Measurements from ENCODE around the gene ADGRG4. TPM values are rescaled to one million over a fixed set of nuclear protein-coding genes. Genes with fewer than 3 reads are reported as not detected.

ADGRG4 gene
- total RNA-seq, 1 experiment from 2014 or later, result not detected

DNA sequence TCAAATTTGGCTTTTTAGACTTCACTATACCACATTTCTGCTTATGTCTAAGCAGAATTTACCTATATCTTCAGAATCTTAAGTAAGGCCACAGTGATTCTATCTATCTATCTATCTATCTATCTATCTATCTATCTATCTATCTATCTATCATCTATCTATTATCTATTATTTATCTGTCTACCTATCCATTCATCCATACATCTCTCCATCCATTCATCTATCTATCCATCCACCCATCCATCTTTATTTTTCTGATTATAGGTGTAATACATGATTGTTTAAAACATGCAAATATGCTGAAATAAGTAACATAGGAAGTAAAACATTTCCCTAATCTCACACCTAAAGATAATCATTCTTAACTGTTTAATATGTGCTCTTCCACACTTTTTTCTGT lies 18.8 kb downstream of the ADGRG4 start:
- no peaks in the 10 kb centered on the region for H3K27me3 ChIP-seq (ENCODE audit: low read length)
- DNase-seq (no peak), ATAC-seq (no peak)
- BruUV-seq (replicated peaks), result no TSS peak
- no peaks in the 10 kb centered on the region for H3K9me3 ChIP-seq (ENCODE audit: low read length)
- POLR2A ChIA-PET (ENCODE audit: unreplicated experiment), result no interaction called here
- no peaks in the 10 kb centered on the region for H4K20me1 ChIP-seq (ENCODE audit: low read length)
- H3K79me2 ChIP-seq (ENCODE audit: low read length), result no peaks in the 10 kb centered on the region
- no peak overlapping the region for H3K4me2 ChIP-seq (ENCODE audit: low read length)
- H3K9me2 ChIP-seq (replicated peaks; ENCODE audit: low read length), result no peaks in the 10 kb centered on the region
- H3K36me3 ChIP-seq (ENCODE audit: low read depth, low read length), result no peaks in the 10 kb centered on the region
- H2AFZ ChIP-seq (ENCODE audit: low read length), result no peak overlapping the region
- H3K4me3 ChIP-seq (ENCODE audit: low read length), result no peak overlapping the region
- intact Hi-C loops (cut with micrococcal nuclease), result no loop called here
- no peak overlapping the region for H3K9ac ChIP-seq (ENCODE audit: low read length)
- CTCF ChIA-PET, result no interaction called here
- H3F3A ChIP-seq (ENCODE audit: low read length, unreplicated experiment), result no peaks in the 10 kb centered on the region
- H3K4me1 ChIP-seq (ENCODE audit: insufficient read depth, low read length), result 0 out of 2 replicates have a peak, but pooled peaks cover 3% of the 10 kb centered on the region
- H3K27ac ChIP-seq (ENCODE audit: low read length), result no peak overlapping the region
- TF ChIP-seq EZH2 (IDR thresholded peaks at IDR 0.05; ENCODE audit: low read length, unreplicated experiment), result no peak

DNA sequence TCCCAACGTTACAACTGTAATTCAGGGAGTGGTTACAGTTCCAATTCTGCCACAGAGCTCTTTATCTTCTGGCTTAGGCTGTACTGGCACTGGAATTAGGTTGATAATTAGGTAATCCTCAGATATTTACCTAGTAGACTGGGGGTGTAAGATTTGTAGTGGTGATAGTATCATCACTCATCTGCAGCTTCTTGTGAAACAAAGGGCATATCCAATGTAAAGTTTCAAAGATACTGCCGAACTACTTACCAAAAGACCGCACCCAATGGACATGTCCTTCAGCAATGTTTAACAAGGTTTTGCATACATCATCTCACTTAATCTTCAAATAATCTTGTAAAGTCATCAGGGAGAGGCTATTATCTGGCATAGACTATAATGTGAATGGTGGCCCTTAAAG lies 20.8 kb downstream of the ADGRG4 start:
- H3F3A ChIP-seq (ENCODE audit: low read length, unreplicated experiment), result no peaks in the 10 kb centered on the region
- TF ChIP-seq EZH2phosphoT487 (IDR thresholded peaks at IDR 0.05; ENCODE audit: borderline replicate concordance, low read length) (no peak), EZH2 (IDR thresholded peaks at IDR 0.05; ENCODE audit: low read length, unreplicated experiment) (no peak), CTCF (conservative IDR thresholded peaks at IDR 0.05; ENCODE audit: low read depth, low read length) (no peak)
- intact Hi-C loops (cut with micrococcal nuclease), result no loop called here
- no peak overlapping the region for H3K4me3 ChIP-seq (ENCODE audit: low read length)
- no peak overlapping the region for H3K27ac ChIP-seq (ENCODE audit: low read length)
- H3K27me3 ChIP-seq (ENCODE audit: low read length), result no peaks in the 10 kb centered on the region
- H3K9me2 ChIP-seq (replicated peaks; ENCODE audit: low read length), result no peaks in the 10 kb centered on the region
- no peaks in the 10 kb centered on the region for H4K20me1 ChIP-seq (ENCODE audit: low read length)
- H3K36me3 ChIP-seq (ENCODE audit: low read depth, low read length), result no peaks in the 10 kb centered on the region
- no peak overlapping the region for H3K4me2 ChIP-seq (ENCODE audit: low read length)
- no TSS peak for BruUV-seq (replicated peaks)
- no peak for ATAC-seq
- DNase-seq, result no peak
- H3K9ac ChIP-seq (ENCODE audit: low read length), result no peak overlapping the region
- H3K4me1 ChIP-seq (ENCODE audit: insufficient read depth, low read length), result 0 out of 2 replicates have a peak, but pooled peaks cover 3% of the 10 kb centered on the region
- H3K79me2 ChIP-seq (ENCODE audit: low read length), result no peaks in the 10 kb centered on the region
- ChIA-PET POLR2A (ENCODE audit: unreplicated experiment) (no interaction called here), CTCF (no interaction called here)
- no peaks in the 10 kb centered on the region for H3K9me3 ChIP-seq (ENCODE audit: low read length)
- H2AFZ ChIP-seq (ENCODE audit: low read length), result no peak overlapping the region

- no peak overlapping the region for H3K9ac ChIP-seq (ENCODE audit: low read length)
- no peak for TF ChIP-seq CTCF (conservative IDR thresholded peaks at IDR 0.05; ENCODE audit: low read depth, low read length)
- TF ChIP-seq EZH2 (IDR thresholded peaks at IDR 0.05; ENCODE audit: low read length, unreplicated experiment), result no peak
- no peak for TF ChIP-seq EZH2phosphoT487 (IDR thresholded peaks at IDR 0.05; ENCODE audit: borderline replicate concordance, low read length)
- BruUV-seq (replicated peaks), result no TSS peak
- H3K4me2 ChIP-seq (ENCODE audit: low read length), result no peak overlapping the region
- no peak overlapping the region for H3K27ac ChIP-seq (ENCODE audit: low read length)
- intact Hi-C loops (cut with micrococcal nuclease), result no loop called here
- no peaks in the 10 kb centered on the region for H3F3A ChIP-seq (ENCODE audit: low read length, unreplicated experiment)
- DNase-seq, result no peak
- 0 out of 2 replicates have a peak, but pooled peaks cover 3% of the 10 kb centered on the region for H3K4me1 ChIP-seq (ENCODE audit: insufficient read depth, low read length)
- POLR2A ChIA-PET (ENCODE audit: unreplicated experiment), result no interaction called here
- CTCF ChIA-PET, result no interaction called here
- no peak overlapping the region for H2AFZ ChIP-seq (ENCODE audit: low read length)
- H3K9me2 ChIP-seq (replicated peaks; ENCODE audit: low read length), result no peaks in the 10 kb centered on the region
- H3K9me3 ChIP-seq (ENCODE audit: low read length), result no peaks in the 10 kb centered on the region
- no peaks in the 10 kb centered on the region for H3K27me3 ChIP-seq (ENCODE audit: low read length)
- H3K79me2 ChIP-seq (ENCODE audit: low read length), result no peaks in the 10 kb centered on the region
- no peak for ATAC-seq
- H4K20me1 ChIP-seq (ENCODE audit: low read length), result no peaks in the 10 kb centered on the region
- no peaks in the 10 kb centered on the region for H3K36me3 ChIP-seq (ENCODE audit: low read depth, low read length)
- H3K4me3 ChIP-seq (ENCODE audit: low read length), result no peak overlapping the region
Measured at GRCh38 chrX:136322064-136322463, 21.3 kb downstream of the ADGRG4 start.

All from PC-3 (cell line).